Naive thymus-derived CD4-positive, alpha-beta T cell (primary cell): Measurements from ENCODE around the gene SLC4A9. TPM values are rescaled to one million over a fixed set of nuclear protein-coding genes. Genes with fewer than 3 reads are reported as not detected.
A peak's percentile ranks its signal among the peaks of the same experiment; 100 is the strongest.

Experiments
- ATAC-seq: fragments of 150-1000 bp; cut with Tn5 transposase; 2 replicates; pipeline ENCODE4 v1.10.0; 2021; ENCODE audit warnings: mild to moderate bottlenecking, moderate library complexity
- CTCF ChIA-PET: fragments of 350-600 bp; sonication (Branson Sonifier 250); formaldehyde crosslinking; loops from one replicate; lab custom pipeline; 2021; ENCODE audit warnings: antibody characterized with exemption; lab: Charles Lee
- POLR2A ChIA-PET: fragments of 350-600 bp; sonication (Branson Sonifier 250); formaldehyde crosslinking; loops from one replicate; lab custom pipeline; 2021; ENCODE audit warnings: antibody characterized with exemption, inconsistent platforms; lab: Charles Lee
- DNase-seq, 9 donors: peaks; one replicate each; pipeline versions ENCODE4 v3.0.0 to v3.0.0-alpha.2; 2020 to 2022; ENCODE audit warnings: mixed read lengths in 1 of 9
- H3K27ac ChIP-seq: one replicate; pipeline ENCODE4 v1.7.0; 2013; ENCODE audit warnings: mild to moderate bottlenecking, low read depth, low read length, moderate library complexity
- H3K27me3 ChIP-seq, 2 donors: one replicate each; pipeline ENCODE4 v1.7.0; 2013; ENCODE audit warnings: low read length in 2 of 2, mild to moderate bottlenecking in 2 of 2, moderate library complexity in 2 of 2; ENCODE audit not compliant: control insufficient read depth in 2 of 2, insufficient read depth in 2 of 2
- H3K36me3 ChIP-seq, 3 experiments: 1 replicate in 2 of 3; 2 replicates in 1 of 3; pipeline ENCODE4 v1.7.0; 2013; ENCODE audit warnings: low read length in 3 of 3, mild to moderate bottlenecking in 3 of 3, moderate library complexity in 1 of 3; ENCODE audit not compliant: insufficient read depth in 3 of 3, control insufficient read depth in 2 of 3
- H3K4me1 ChIP-seq, 2 donors: one replicate each; pipeline ENCODE4 v1.7.0; 2013; ENCODE audit warnings: low read length in 2 of 2, mild to moderate bottlenecking in 2 of 2, moderate library complexity in 1 of 2; ENCODE audit not compliant: control insufficient read depth in 2 of 2, insufficient read depth in 2 of 2
- H3K4me3 ChIP-seq: 2 replicates; pipeline ENCODE4 v1.7.0; 2013; ENCODE audit warnings: mild to moderate bottlenecking, low read length
- H3K9me3 ChIP-seq, 3 experiments: 1 replicate in 2 of 3; 2 replicates in 1 of 3; pipeline ENCODE4 v1.7.0; 2013; ENCODE audit warnings: low read length in 3 of 3; ENCODE audit not compliant: control insufficient read depth in 2 of 3
- H3K27ac Mint-ChIP-seq, 9 donors: one replicate each; pipeline ENCODE4 v1.8.0; 2020 to 2022; ENCODE audit warnings: mixed read lengths in 9 of 9, mild to moderate bottlenecking in 8 of 9, moderate library complexity in 5 of 9, inconsistent platforms in 2 of 9
- H3K27me3 Mint-ChIP-seq, 5 donors: one replicate each; pipeline ENCODE4 v1.8.0; 2021 to 2022; ENCODE audit warnings: mixed read lengths in 5 of 5, mild to moderate bottlenecking in 1 of 5
- H3K36me3 Mint-ChIP-seq, 5 donors: one replicate each; pipeline ENCODE4 v1.8.0; 2020 to 2022; ENCODE audit warnings: mixed read lengths in 5 of 5, mild to moderate bottlenecking in 3 of 5, inconsistent platforms in 1 of 5
- H3K4me1 Mint-ChIP-seq, 7 donors: one replicate each; pipeline ENCODE4 v1.8.0; 2020 to 2022; ENCODE audit warnings: mixed read lengths in 7 of 7, mild to moderate bottlenecking in 3 of 7, inconsistent platforms in 1 of 7
- H3K4me3 Mint-ChIP-seq, 10 donors: one replicate each; pipeline ENCODE4 v1.8.0; 2020 to 2022; ENCODE audit warnings: mild to moderate bottlenecking in 10 of 10, mixed read lengths in 10 of 10, moderate library complexity in 6 of 10, inconsistent platforms in 2 of 10
- H3K9me3 Mint-ChIP-seq, 11 donors: one replicate each; pipeline ENCODE4 v1.8.0; 2020 to 2022; ENCODE audit warnings: mixed read lengths in 11 of 11, mild to moderate bottlenecking in 4 of 11, inconsistent platforms in 1 of 11, moderate library complexity in 1 of 11
- intact Hi-C, 2 donors: fragments of 100-400 bp; cut with micrococcal nuclease; formaldehyde crosslinking; loops; one replicate each; pipeline ENCODE4 v1.15.1; 2023
- polyA plus RNA-seq, 2 donors: library from polyadenylated mRNA; unstranded; fragments of 300-500 nt; fragmentation: Illumina TruSeq; gene quantifications; one replicate each; pipeline ENCODE4 v1.2.3, GENCODE V29; 2021
- total RNA-seq, 6 experiments: library from RNA in 5 of 6; stranded (reverse) in 5 of 6; gene quantifications; 1 replicate in 5 of 6; 2 replicates in 1 of 6; pipeline ENCODE4 v1.2.3 and lab custom pipeline; 2021 to 2026

SLC4A9 gene
- total and polyA plus RNA-seq, 7 experiments from 2014 or later: 0.13 to 0.96 (median 0.34) TPM; not detected in 4

GRCh38 chr5:140372971-140373487, 13.0 kb downstream of the SLC4A9 start:
- no peaks in the 10 kb centered on the region for H3K36me3 ChIP-seq
- H3K27ac ChIP-seq: no peak overlapping the region
- ATAC-seq (peak; percentile 76), DNase-seq (peak in 6 of 9 donors; percentile 22 to 47 (median 36))
- intact Hi-C loops: loop anchor here (1.0 to 2.0 kb wide), 3 partner anchors 28 to 347 kb away; partner anchors contain the start of gene ANKHD1 (in 1 of the 2)
- H3K4me3 ChIP-seq: no peak overlapping the region
- H3K9me3 ChIP-seq: no peaks in the 10 kb centered on the region
- no peaks in the 10 kb centered on the region for H3K36me3 Mint-ChIP-seq
- H3K27ac Mint-ChIP-seq: peak overlapping the region in 1 of 9 donors; percentile 4
- H3K4me1 Mint-ChIP-seq: peaks cover 0 to 8% (median 4%) of the 10 kb centered on the region in 7 donors
- H3K4me3 Mint-ChIP-seq: no peak overlapping the region
- H3K27me3 ChIP-seq: no peaks in the 10 kb centered on the region
- H3K4me1 ChIP-seq: no peaks in the 10 kb centered on the region
- POLR2A ChIA-PET: interaction anchor here (0.8 to 1.6 kb wide), 3 partner anchors 28 to 337 kb away, joined by 3 to 4 read pairs (median 3); partner anchors contain the start of gene ANKHD1
- no peaks in the 10 kb centered on the region for H3K27me3 Mint-ChIP-seq
- peaks cover 0 to 3% (median 0%) of the 10 kb centered on the region in 11 donors for H3K9me3 Mint-ChIP-seq
- CTCF ChIA-PET: interaction anchor here (0.9 to 3.8 kb wide), 10 partner anchors 8 to 348 kb away, joined by 3 to 37 read pairs (median 4); no protein-coding TSS in a partner anchor

- peaks cover 3 to 11% (median 9%) of the 10 kb centered on the region in 7 donors for H3K4me1 Mint-ChIP-seq
- intact Hi-C loops: no loop called here
- H3K4me3 Mint-ChIP-seq: no peak overlapping the region
- H3K36me3 Mint-ChIP-seq: no peaks in the 10 kb centered on the region
- no peak overlapping the region for H3K27ac Mint-ChIP-seq
- H3K27me3 Mint-ChIP-seq: no peaks in the 10 kb centered on the region
- Histone ChIP-seq H3K27me3 (no peaks in the 10 kb centered on the region), H3K9me3 (no peaks in the 10 kb centered on the region), H3K4me3 (no peak overlapping the region), H3K36me3 (no peaks in the 10 kb centered on the region), H3K27ac (no peak overlapping the region), H3K4me1 (no peaks in the 10 kb centered on the region)
- ChIA-PET CTCF (interaction anchor here (0.5 to 0.9 kb wide), 2 partner anchors 9 to 15 kb away, joined by 3 to 4 read pairs; no protein-coding TSS in a partner anchor), POLR2A (no interaction called here)
- DNase-seq (no peak), ATAC-seq (no peak)
- H3K9me3 Mint-ChIP-seq: peaks cover 0 to 1% (median 0%) of the 10 kb centered on the region in 11 donors
Measured at GRCh38 chr5:140381351-140381750, 21.4 kb downstream of the SLC4A9 start.

GRCh38 chr5:140381972-140382371, 22.0 kb downstream of the SLC4A9 start:
- Histone ChIP-seq H3K4me3 (no peak overlapping the region), H3K27ac (no peak overlapping the region), H3K27me3 (no peaks in the 10 kb centered on the region), H3K4me1 (no peaks in the 10 kb centered on the region), H3K9me3 (no peaks in the 10 kb centered on the region), H3K36me3 (no peaks in the 10 kb centered on the region)
- H3K4me1 Mint-ChIP-seq: peaks cover 3 to 11% (median 9%) of the 10 kb centered on the region in 7 donors
- H3K27me3 Mint-ChIP-seq: no peaks in the 10 kb centered on the region
- H3K9me3 Mint-ChIP-seq: peaks cover 0 to 1% (median 0%) of the 10 kb centered on the region in 11 donors
- ChIA-PET CTCF (no interaction called here), POLR2A (no interaction called here)
- ATAC-seq: no peak
- no peaks in the 10 kb centered on the region for H3K36me3 Mint-ChIP-seq
- H3K27ac Mint-ChIP-seq: no peak overlapping the region
- H3K4me3 Mint-ChIP-seq: no peak overlapping the region
- DNase-seq: no peak
- intact Hi-C loops: no loop called here

GRCh38 chr5:140382866-140383265, 22.9 kb downstream of the SLC4A9 start:
- intact Hi-C loops: no loop called here
- Mint-ChIP-seq H3K4me3 (no peak overlapping the region), H3K27me3 (no peaks in the 10 kb centered on the region), H3K27ac (no peak overlapping the region), H3K4me1 (peaks cover 3 to 11% (median 9%) of the 10 kb centered on the region in 7 donors), H3K9me3 (peaks cover 0 to 1% (median 0%) of the 10 kb centered on the region in 11 donors), H3K36me3 (no peaks in the 10 kb centered on the region)
- Histone ChIP-seq H3K4me1 (no peaks in the 10 kb centered on the region), H3K36me3 (no peaks in the 10 kb centered on the region), H3K4me3 (no peak overlapping the region), H3K27me3 (no peaks in the 10 kb centered on the region), H3K27ac (no peak overlapping the region), H3K9me3 (no peaks in the 10 kb centered on the region)
- ATAC-seq (no peak), DNase-seq (no peak)
- ChIA-PET CTCF (no interaction called here), POLR2A (no interaction called here)

- Histone ChIP-seq H3K27ac (no peak overlapping the region), H3K4me3 (no peak overlapping the region), H3K36me3 (no peaks in the 10 kb centered on the region), H3K27me3 (no peaks in the 10 kb centered on the region), H3K9me3 (no peaks in the 10 kb centered on the region), H3K4me1 (no peaks in the 10 kb centered on the region)
- no peak for ATAC-seq
- Mint-ChIP-seq H3K27ac (no peak overlapping the region), H3K4me3 (no peak overlapping the region), H3K9me3 (peaks cover 0 to 1% (median 0%) of the 10 kb centered on the region in 11 donors), H3K36me3 (no peaks in the 10 kb centered on the region), H3K27me3 (no peaks in the 10 kb centered on the region), H3K4me1 (peaks cover 3 to 11% (median 9%) of the 10 kb centered on the region in 7 donors)
- ChIA-PET CTCF (no interaction called here), POLR2A (no interaction called here)
- no peak for DNase-seq
- intact Hi-C loops: no loop called here
Measured at GRCh38 chr5:140383300-140383699, 23.3 kb downstream of the SLC4A9 start.

- no peaks in the 10 kb centered on the region for H3K9me3 Mint-ChIP-seq
- peaks cover 3 to 9% (median 6%) of the 10 kb centered on the region in 7 donors for H3K4me1 Mint-ChIP-seq
- peaks cover 0 to 5% (median 0%) of the 10 kb centered on the region in 5 donors for H3K36me3 Mint-ChIP-seq
- Histone ChIP-seq H3K27ac (no peak overlapping the region), H3K4me1 (no peaks in the 10 kb centered on the region), H3K9me3 (no peaks in the 10 kb centered on the region), H3K4me3 (no peak overlapping the region), H3K36me3 (no peaks in the 10 kb centered on the region), H3K27me3 (no peaks in the 10 kb centered on the region)
- H3K4me3 Mint-ChIP-seq: no peak overlapping the region
- ATAC-seq: no peak
- DNase-seq: no peak
- H3K27ac Mint-ChIP-seq: no peak overlapping the region
- intact Hi-C loops: no loop called here
- no peaks in the 10 kb centered on the region for H3K27me3 Mint-ChIP-seq
- CTCF ChIA-PET: no interaction called here
- POLR2A ChIA-PET: interaction anchor here (2.1 kb wide), 1 partner anchor 14 kb away, joined by 10 read pairs; the partner anchor contains the start of gene ANKHD1
Measured at GRCh38 chr5:140388052-140388451, 28.1 kb downstream of the SLC4A9 start.

GRCh38 chr5:140391312-140391711, 31.3 kb downstream of the SLC4A9 start:
- ATAC-seq: no peak
- no peaks in the 10 kb centered on the region for H3K9me3 Mint-ChIP-seq
- DNase-seq: no peak
- H3K9me3 ChIP-seq: no peaks in the 10 kb centered on the region
- CTCF ChIA-PET: no interaction called here
- POLR2A ChIA-PET: interaction anchor here (0.7 kb wide), 1 partner anchor 10 kb away, joined by 3 read pairs; the partner anchor contains the start of gene ANKHD1
- no peak overlapping the region for H3K4me3 ChIP-seq
- peaks cover 0 to 7% (median 0%) of the 10 kb centered on the region in 5 donors for H3K36me3 Mint-ChIP-seq
- H3K27me3 Mint-ChIP-seq: no peaks in the 10 kb centered on the region
- no peaks in the 10 kb centered on the region for H3K27me3 ChIP-seq
- H3K27ac Mint-ChIP-seq: no peak overlapping the region
- no peaks in the 10 kb centered on the region for H3K36me3 ChIP-seq
- H3K4me1 Mint-ChIP-seq: peaks cover 0 to 10% (median 0%) of the 10 kb centered on the region in 7 donors
- intact Hi-C loops: no loop called here
- H3K4me1 ChIP-seq: no peaks in the 10 kb centered on the region
- H3K4me3 Mint-ChIP-seq: no peak overlapping the region
- no peak overlapping the region for H3K27ac ChIP-seq
